ENCODE data around the gene PLA2G5. TPM values are rescaled to one million over a fixed set of nuclear protein-coding genes. Genes with fewer than 3 reads are reported as not detected.

PLA2G5 gene
- total and polyA plus RNA-seq, 2 of the 4 experiments (the other 2 are of a cell fraction): not detected

DNA sequence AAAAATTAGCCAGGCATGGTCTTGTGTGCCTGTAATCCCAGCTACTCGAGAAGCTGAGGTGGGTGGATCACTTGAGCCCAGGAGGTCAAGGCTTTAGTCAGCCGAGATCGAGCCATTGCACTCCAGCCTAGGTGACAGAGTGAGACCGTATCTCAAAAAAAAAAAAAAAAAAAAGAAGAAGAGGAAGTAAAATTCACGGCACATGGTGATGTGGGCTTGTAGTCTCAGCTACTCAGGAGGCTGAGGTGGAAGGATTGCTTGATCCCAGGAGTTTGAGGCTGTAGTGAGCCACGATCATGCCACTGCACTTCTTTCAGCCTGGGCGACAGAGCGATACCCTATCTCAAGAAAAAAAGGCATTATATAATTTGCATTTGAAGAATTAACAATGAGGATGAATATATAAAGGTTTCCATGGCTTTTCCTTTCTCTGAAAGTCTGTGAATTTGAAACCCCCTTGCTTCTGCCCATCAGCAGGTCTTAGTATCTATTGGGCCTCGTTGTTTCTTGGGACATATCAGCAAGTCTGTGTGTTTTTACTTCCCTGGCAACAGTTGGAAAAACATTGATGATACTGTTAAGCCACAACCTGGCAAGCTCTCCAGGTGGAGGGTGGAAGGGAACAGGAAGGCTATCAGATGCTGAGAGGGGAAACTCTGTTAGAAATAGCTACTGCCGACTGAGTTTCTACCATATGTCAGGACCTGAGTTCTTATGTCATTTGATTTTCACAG lies 53.9 kb downstream of the PLA2G5 start:
- no peaks in the 10 kb centered on the region for H3K79me1 ChIP-seq (ENCODE audit: low read depth in 1 of 2, low read length in 2 of 2)
- H3K14ac ChIP-seq (replicated peaks; ENCODE audit: low read depth, low read length): no peak overlapping the region
- no peak for TF ChIP-seq CEBPB (IDR thresholded peaks at IDR 0.05; ENCODE audit: low read depth, low read length)
- no peak for TF ChIP-seq MAZ (IDR thresholded peaks at IDR 0.05; ENCODE audit: borderline replicate concordance, low read depth, low read length)
- TF ChIP-seq NFE2L2 (IDR thresholded peaks at IDR 0.05; ENCODE audit: low read depth, low read length): no peak
- TF ChIP-seq SMC3 (IDR thresholded peaks at IDR 0.05; ENCODE audit: low read depth, low read length): no peak
- TF ChIP-seq MAFK (IDR thresholded peaks at IDR 0.05; ENCODE audit: low read depth, low read length): no peak
- no peak for TF ChIP-seq RFX5 (IDR thresholded peaks at IDR 0.05; ENCODE audit: low read depth, low read length)
- no peak for TF ChIP-seq RCOR1 (IDR thresholded peaks at IDR 0.05; ENCODE audit: insufficient replicate concordance, low read length)
- H3K23ac ChIP-seq (ENCODE audit: low read depth, low read length): no peak overlapping the region
- POLR2A ChIA-PET (ENCODE audit: unreplicated experiment): no interaction called here
- intact Hi-C loops (cut with micrococcal nuclease) (no loop called here), in situ Hi-C loops (cut with MboI; ENCODE audit: low sequenced_read_pairs) (no loop called here), dilution Hi-C loops (cut with HindIII; ENCODE audit: low sequenced_read_pairs, unreplicated experiment) (no loop called here)
- H2AK9ac ChIP-seq (replicated peaks; ENCODE audit: low read depth, low read length, poor library complexity): no peak overlapping the region
- no peak for DNase-seq
- peaks cover 19% of the 10 kb centered on the region for H3K27me3 ChIP-seq (ENCODE audit: control insufficient read depth, insufficient read depth, low read length)
- 78% methylated on average over 3 of the region's 10 CpGs; no CpG with 5 or more reads in 1 of the 2 experiments for WGBS, 2 experiments (ENCODE audit: extremely low coverage in 2 of 2, insufficient read length in 1 of 2)
- no peaks in the 10 kb centered on the region for H3K4me1 ChIP-seq (ENCODE audit: control insufficient read depth, insufficient read depth, low read length)
- H2AFZ ChIP-seq (replicated peaks; ENCODE audit: low read length, poor library complexity): no peak overlapping the region
- H3K18ac ChIP-seq (ENCODE audit: low read depth, low read length): no peak overlapping the region
- H3K9ac ChIP-seq (ENCODE audit: low read depth, low read length): no peak overlapping the region
- H2AK5ac ChIP-seq (ENCODE audit: low read depth, low read length): no peak overlapping the region
- CTCF ChIA-PET: no interaction called here
- H3K4ac ChIP-seq (ENCODE audit: low read depth, low read length): no peak overlapping the region
- no peaks in the 10 kb centered on the region for H3K9me1 ChIP-seq (ENCODE audit: insufficient read depth, low read length)
- no peak overlapping the region for H2BK20ac ChIP-seq (ENCODE audit: low read depth, low read length)
- ATAC-seq (ENCODE audit: low read depth): no peak
- no peak overlapping the region for H2BK5ac ChIP-seq (ENCODE audit: low read depth, low read length, poor library complexity, severe bottlenecking)
- H3K4me2 ChIP-seq (ENCODE audit: low read depth, low read length): no peak overlapping the region
- no peaks in the 10 kb centered on the region for H3K9me3 ChIP-seq (ENCODE audit: control insufficient read depth, insufficient read depth, low read length)
- no peaks in the 10 kb centered on the region for H3K36me3 ChIP-seq (ENCODE audit: control insufficient read depth, insufficient read depth, low read length)
- no peak overlapping the region for H2BK15ac ChIP-seq (ENCODE audit: low read depth, low read length)
- H2BK120ac ChIP-seq (ENCODE audit: low read depth, low read length): no peak overlapping the region
- no peak overlapping the region for H3K27ac ChIP-seq (ENCODE audit: insufficient read depth, low read length)
- H4K91ac ChIP-seq (ENCODE audit: insufficient read depth, low read depth, low read length): no peak overlapping the region
- no peak overlapping the region for H3K56ac ChIP-seq (ENCODE audit: extremely low read depth, insufficient read depth, low read length)
- BruUV-seq (replicated peaks): no TSS peak
- H4K20me1 ChIP-seq (ENCODE audit: insufficient read depth, low read length): no peaks in the 10 kb centered on the region
- H3K4me3 ChIP-seq (ENCODE audit: insufficient read depth, low read depth, low read length): no peak overlapping the region
- H4K8ac ChIP-seq (ENCODE audit: low read depth in 2 of 2, low read length in 2 of 2): no peak overlapping the region
- H4K5ac ChIP-seq (ENCODE audit: low read depth, low read length): no peak overlapping the region

Data from IMR-90 (cell line).